GM12801 (cell line): Measurements from ENCODE around the gene TRIM32.

Source experiments
- TF ChIP-seq, protein P1 (sequence below): IDR thresholded peaks from one replicate; pipeline ENCODE4 v1.5.1; 2011; ENCODE audit warnings: control low read depth; ENCODE audit not compliant: insufficient read length; ENCODE audit errors: extremely low read depth

TRIM32 gene

DNA sequence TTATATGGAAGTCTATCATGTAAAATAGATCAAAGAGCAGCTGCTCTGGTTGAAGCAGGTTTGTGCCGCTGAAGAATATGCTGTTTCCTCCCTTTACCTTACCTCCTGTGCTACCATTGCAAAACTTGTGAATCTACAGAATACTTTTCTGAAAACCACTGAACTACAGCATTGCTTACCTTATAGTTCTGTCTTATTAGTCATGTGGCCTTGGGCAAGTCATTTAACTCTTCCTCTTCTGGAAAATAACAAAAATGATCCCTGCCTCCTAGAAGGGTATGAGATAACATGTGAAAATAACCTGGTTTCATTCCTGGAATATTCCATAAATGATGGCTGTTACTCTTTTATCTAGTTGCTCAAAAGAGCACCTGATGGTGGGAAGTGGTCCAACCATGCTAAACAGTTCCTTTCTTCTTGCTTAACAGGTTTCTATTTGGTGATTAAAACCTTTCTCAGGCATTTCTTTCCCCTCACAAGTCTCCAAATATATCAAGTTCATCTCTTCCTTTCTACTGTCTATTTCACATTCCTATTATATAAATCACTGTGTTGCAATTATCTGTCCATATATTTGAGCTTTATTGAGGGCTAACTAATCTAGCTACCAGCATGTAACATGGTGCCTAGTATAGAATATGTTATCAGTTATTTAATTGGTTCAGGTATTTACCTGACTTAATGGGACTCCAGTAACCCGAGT is 15.0 kb downstream of the TRIM32 start:
- TF ChIP-seq, protein P1, sequence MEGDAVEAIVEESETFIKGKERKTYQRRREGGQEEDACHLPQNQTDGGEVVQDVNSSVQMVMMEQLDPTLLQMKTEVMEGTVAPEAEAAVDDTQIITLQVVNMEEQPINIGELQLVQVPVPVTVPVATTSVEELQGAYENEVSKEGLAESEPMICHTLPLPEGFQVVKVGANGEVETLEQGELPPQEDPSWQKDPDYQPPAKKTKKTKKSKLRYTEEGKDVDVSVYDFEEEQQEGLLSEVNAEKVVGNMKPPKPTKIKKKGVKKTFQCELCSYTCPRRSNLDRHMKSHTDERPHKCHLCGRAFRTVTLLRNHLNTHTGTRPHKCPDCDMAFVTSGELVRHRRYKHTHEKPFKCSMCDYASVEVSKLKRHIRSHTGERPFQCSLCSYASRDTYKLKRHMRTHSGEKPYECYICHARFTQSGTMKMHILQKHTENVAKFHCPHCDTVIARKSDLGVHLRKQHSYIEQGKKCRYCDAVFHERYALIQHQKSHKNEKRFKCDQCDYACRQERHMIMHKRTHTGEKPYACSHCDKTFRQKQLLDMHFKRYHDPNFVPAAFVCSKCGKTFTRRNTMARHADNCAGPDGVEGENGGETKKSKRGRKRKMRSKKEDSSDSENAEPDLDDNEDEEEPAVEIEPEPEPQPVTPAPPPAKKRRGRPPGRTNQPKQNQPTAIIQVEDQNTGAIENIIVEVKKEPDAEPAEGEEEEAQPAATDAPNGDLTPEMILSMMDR, result no peak

DNA sequence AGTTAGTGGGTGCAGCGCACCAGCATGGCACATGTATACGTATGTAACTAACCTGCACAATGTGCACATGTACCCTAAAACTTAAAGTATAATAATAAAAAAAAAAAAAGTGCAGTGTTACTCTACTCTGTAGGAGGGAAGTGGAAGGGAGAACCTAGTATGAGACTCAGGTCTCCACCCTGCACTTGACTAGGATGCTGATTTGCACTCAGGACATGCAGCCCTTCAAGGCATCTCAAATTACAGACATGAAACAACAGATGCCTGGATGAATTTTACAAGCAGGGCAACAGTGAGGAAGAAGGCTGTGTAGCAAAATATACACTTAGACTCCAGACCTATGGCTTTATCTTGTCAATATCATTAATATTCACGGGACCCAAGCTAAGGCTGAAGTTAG is 16.5 kb downstream of the TRIM32 start:
- TF ChIP-seq, protein P1, result no peak

DNA sequence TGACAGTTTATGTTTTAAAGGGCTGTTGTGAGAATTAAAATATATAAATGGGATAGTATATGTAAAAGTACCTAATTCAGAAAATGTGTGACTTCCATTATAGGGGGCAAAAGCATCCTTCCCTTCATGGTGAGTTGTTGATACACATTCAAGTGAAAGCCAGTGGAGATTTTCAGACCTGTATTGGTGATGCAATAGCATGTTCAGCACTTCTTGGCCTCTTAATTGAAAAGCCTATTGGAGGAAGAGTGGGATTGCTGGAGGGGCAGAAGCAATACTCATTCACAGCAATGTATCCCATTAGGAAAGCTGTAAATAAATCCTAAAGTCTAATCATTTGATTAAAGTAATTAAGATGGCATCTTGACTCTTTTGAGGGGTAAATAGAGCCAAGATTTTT is 17.4 kb downstream of the TRIM32 start:
- TF ChIP-seq, protein P1, result no peak

DNA sequence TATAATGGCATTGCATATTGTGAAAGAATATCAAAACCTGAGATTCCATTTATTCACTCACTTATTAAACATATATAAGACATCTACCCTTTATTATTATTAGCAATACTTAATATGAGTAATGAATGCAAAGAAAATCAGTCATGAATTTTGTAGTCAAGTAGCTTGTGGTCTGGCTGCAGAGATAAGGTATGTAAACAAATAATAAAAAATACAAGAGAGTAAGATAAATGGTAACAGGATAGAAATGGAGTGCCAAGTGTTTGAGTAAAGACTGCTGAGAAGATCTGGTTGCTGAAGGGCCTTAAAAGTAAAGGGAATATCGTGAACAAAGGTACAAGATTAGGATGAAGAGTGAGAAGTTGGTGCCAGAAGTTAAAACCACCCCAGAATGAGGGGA is 18.4 kb downstream of the TRIM32 start:
- TF ChIP-seq, protein P1, result no peak

DNA sequence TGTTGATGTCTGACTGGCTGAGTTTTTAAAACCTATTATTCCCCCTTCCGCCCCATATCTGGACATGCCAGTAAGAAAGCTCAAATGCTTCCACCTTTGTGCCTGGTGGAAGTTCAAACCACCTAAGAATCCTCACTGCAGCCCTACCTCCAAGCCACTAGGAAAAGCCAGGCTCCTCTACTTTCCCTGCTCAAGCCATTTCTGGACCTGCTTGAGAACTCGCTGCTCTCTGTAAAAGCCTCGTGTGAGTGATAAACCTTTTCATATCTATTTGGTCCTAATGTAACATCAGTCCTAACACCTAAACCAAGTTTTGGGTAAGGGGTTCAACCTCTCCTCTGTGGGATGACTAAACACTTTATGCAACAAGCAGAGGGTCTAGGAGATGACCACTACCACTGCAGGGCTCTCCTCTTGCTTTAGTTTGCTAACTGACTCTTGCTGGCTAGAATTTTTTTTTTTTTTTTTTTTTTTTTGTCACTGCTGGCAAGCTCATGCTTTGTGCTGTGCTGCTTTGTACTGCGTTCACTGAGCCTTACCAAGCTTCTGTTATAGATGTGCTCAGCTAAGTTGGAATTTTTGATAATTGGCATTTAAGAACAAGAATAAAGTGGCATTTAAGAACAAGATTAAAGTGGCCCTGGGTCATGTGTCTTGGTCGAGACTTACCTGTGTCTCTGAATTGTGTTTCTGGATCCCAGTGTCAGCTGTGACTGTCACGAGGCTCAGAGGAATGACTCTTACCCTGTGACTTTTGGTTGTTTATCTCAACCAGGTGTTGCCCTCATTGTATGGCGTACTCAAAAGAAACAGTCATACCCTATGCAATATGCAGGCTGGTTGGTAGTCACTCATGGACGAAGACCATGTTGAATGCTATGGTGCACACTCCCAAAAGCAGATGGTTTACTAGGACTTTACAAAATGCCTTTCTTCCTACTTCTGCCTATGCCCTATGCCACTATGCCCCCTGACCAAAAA is 19.5 kb downstream of the TRIM32 start:
- TF ChIP-seq, protein P1, result no peak

DNA sequence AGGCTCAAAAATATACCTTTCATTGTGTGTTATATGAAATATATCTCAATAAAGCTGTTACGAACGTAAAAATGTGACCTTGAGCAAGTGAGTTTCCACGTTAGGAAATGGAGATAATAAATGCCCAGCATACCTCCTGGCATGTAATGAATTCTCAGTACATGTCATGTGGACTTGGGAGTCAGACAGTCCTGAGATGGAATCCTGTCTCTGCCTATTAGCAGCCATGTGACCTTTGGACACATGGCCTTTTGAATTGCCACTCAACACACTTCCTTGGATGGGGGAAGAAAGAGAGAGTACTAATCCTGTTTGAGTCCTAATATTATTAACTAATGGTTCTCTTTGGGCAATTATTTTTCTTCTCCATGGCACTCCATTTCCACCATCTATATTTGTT is 25.7 kb downstream of the TRIM32 start:
- TF ChIP-seq, protein P1, result no peak

DNA sequence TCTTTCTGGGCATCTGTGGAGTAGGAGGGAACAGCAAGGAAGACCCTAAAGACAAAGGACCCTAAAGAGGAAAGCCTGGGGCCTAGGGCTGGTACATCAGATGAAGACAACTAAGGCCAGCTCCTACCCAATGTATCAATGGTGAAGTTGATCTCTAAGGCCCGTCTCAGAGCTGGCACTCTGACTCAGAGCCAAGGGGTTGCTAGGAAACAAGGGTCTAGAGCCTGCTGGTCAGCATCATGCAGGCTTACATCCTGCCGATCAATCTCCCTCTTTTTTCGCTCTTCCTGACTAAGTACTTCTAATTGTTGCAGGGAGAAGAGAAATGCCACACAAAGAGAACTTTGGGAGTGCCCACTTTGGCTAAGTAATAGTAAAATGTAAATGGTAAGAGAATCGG is 26.2 kb downstream of the TRIM32 start:
- TF ChIP-seq, protein P1, result no peak
